ENCODE data around the gene EGFR.
A peak's percentile ranks its signal among the peaks of the same experiment; 100 is the strongest.

The EGFR gene

GRCh38 chr7:55017841-55018240, 976 bp upstream of the EGFR start:
- peaks cover 4% of the 10 kb centered on the region for H3K4me1 ChIP-seq (ENCODE audit: control insufficient read depth, insufficient read depth, low read length)
- no peaks in the 10 kb centered on the region for H3K9me3 ChIP-seq (ENCODE audit: control insufficient read depth, low read length)
- no peak overlapping the region for H3K4me3 ChIP-seq (ENCODE audit: low read length)
- peaks cover 6% of the 10 kb centered on the region for H3K27me3 ChIP-seq (ENCODE audit: control insufficient read depth, insufficient read depth, low read length)
- no peaks in the 10 kb centered on the region for H3K36me3 ChIP-seq (ENCODE audit: control insufficient read depth, insufficient read depth, low read length)
- no peak overlapping the region for H3K9ac ChIP-seq (ENCODE audit: low read length)

- Histone ChIP-seq H3K36me3 (ENCODE audit: control insufficient read depth, insufficient read depth, low read length) (no peaks in the 10 kb centered on the region), H3K9ac (ENCODE audit: low read length) (peak overlapping the region; percentile 82), H3K9me3 (ENCODE audit: control insufficient read depth, low read length) (no peaks in the 10 kb centered on the region), H3K27me3 (ENCODE audit: control insufficient read depth, insufficient read depth, low read length) (peaks cover 6% of the 10 kb centered on the region), H3K4me1 (ENCODE audit: control insufficient read depth, insufficient read depth, low read length) (peaks cover 4% of the 10 kb centered on the region), H3K4me3 (ENCODE audit: low read length) (peak overlapping the region; percentile 45)
Measured at GRCh38 chr7:55019191-55019690, 424 bp downstream of the EGFR start.

- H3K36me3 ChIP-seq (ENCODE audit: control insufficient read depth, insufficient read depth, low read length) = no peaks in the 10 kb centered on the region
- no peaks in the 10 kb centered on the region for H3K9me3 ChIP-seq (ENCODE audit: control insufficient read depth, low read length)
- peak overlapping the region; percentile 82 for H3K9ac ChIP-seq (ENCODE audit: low read length)
- H3K4me1 ChIP-seq (ENCODE audit: control insufficient read depth, insufficient read depth, low read length) = peaks cover 4% of the 10 kb centered on the region
- peak overlapping the region; percentile 45 for H3K4me3 ChIP-seq (ENCODE audit: low read length)
- peaks cover 6% of the 10 kb centered on the region for H3K27me3 ChIP-seq (ENCODE audit: control insufficient read depth, insufficient read depth, low read length)
Measured at GRCh38 chr7:55019691-55020465, 1.1 kb downstream of the EGFR start.

GRCh38 chr7:55020466-55020871, 1.7 kb downstream of the EGFR start:
- Histone ChIP-seq H3K4me3 (ENCODE audit: low read length) (peak overlapping the region; percentile 45), H3K27me3 (ENCODE audit: control insufficient read depth, insufficient read depth, low read length) (peaks cover 1% of the 10 kb centered on the region), H3K9ac (ENCODE audit: low read length) (peak overlapping the region; percentile 82), H3K4me1 (ENCODE audit: control insufficient read depth, insufficient read depth, low read length) (peaks cover 4% of the 10 kb centered on the region), H3K36me3 (ENCODE audit: control insufficient read depth, insufficient read depth, low read length) (no peaks in the 10 kb centered on the region), H3K9me3 (ENCODE audit: control insufficient read depth, low read length) (no peaks in the 10 kb centered on the region)

- Histone ChIP-seq H3K27me3 (ENCODE audit: control insufficient read depth, insufficient read depth, low read length) (no peaks in the 10 kb centered on the region), H3K9me3 (ENCODE audit: control insufficient read depth, low read length) (no peaks in the 10 kb centered on the region), H3K36me3 (ENCODE audit: control insufficient read depth, insufficient read depth, low read length) (no peaks in the 10 kb centered on the region), H3K4me3 (ENCODE audit: low read length) (no peak overlapping the region), H3K4me1 (ENCODE audit: control insufficient read depth, insufficient read depth, low read length) (peaks cover 4% of the 10 kb centered on the region), H3K9ac (ENCODE audit: low read length) (no peak overlapping the region)
Measured at GRCh38 chr7:55021053-55021452, 2.2 kb downstream of the EGFR start.

GRCh38 chr7:55022002-55022985, 3.5 kb downstream of the EGFR start:
- H3K9me3 ChIP-seq (ENCODE audit: control insufficient read depth, low read length) = no peaks in the 10 kb centered on the region
- no peaks in the 10 kb centered on the region for H3K36me3 ChIP-seq (ENCODE audit: control insufficient read depth, insufficient read depth, low read length)
- no peaks in the 10 kb centered on the region for H3K27me3 ChIP-seq (ENCODE audit: control insufficient read depth, insufficient read depth, low read length)
- no peak overlapping the region for H3K4me3 ChIP-seq (ENCODE audit: low read length)
- H3K4me1 ChIP-seq (ENCODE audit: control insufficient read depth, insufficient read depth, low read length) = peaks cover 11% of the 10 kb centered on the region
- peak overlapping the region; percentile 9 for H3K9ac ChIP-seq (ENCODE audit: low read length)

- Histone ChIP-seq H3K9me3 (ENCODE audit: control insufficient read depth, low read length) (no peaks in the 10 kb centered on the region), H3K27me3 (ENCODE audit: control insufficient read depth, insufficient read depth, low read length) (no peaks in the 10 kb centered on the region), H3K36me3 (ENCODE audit: control insufficient read depth, insufficient read depth, low read length) (no peaks in the 10 kb centered on the region), H3K4me1 (ENCODE audit: control insufficient read depth, insufficient read depth, low read length) (peaks cover 11% of the 10 kb centered on the region), H3K9ac (ENCODE audit: low read length) (no peak overlapping the region), H3K4me3 (ENCODE audit: low read length) (no peak overlapping the region)
Measured at GRCh38 chr7:55023841-55024505, 5.2 kb downstream of the EGFR start.

GRCh38 chr7:55024776-55025175, 6.0 kb downstream of the EGFR start:
- H3K4me1 ChIP-seq (ENCODE audit: control insufficient read depth, insufficient read depth, low read length) = peaks cover 11% of the 10 kb centered on the region

GRCh38 chr7:55026086-55026790, 7.4 kb downstream of the EGFR start:
- no peaks in the 10 kb centered on the region for H3K9me3 ChIP-seq (ENCODE audit: control insufficient read depth, low read length)
- H3K4me3 ChIP-seq (ENCODE audit: low read length) = no peak overlapping the region
- no peaks in the 10 kb centered on the region for H3K27me3 ChIP-seq (ENCODE audit: control insufficient read depth, insufficient read depth, low read length)
- no peaks in the 10 kb centered on the region for H3K36me3 ChIP-seq (ENCODE audit: control insufficient read depth, insufficient read depth, low read length)
- no peak overlapping the region for H3K9ac ChIP-seq (ENCODE audit: low read length)
- H3K4me1 ChIP-seq (ENCODE audit: control insufficient read depth, insufficient read depth, low read length) = peaks cover 19% of the 10 kb centered on the region

More at GRCh38 chr7:55024776-55025175, 6.0 kb downstream of the EGFR start:
- H3K9ac ChIP-seq (ENCODE audit: low read length) = no peak overlapping the region
- H3K27me3 ChIP-seq (ENCODE audit: control insufficient read depth, insufficient read depth, low read length) = no peaks in the 10 kb centered on the region
- H3K4me3 ChIP-seq (ENCODE audit: low read length) = no peak overlapping the region
- H3K9me3 ChIP-seq (ENCODE audit: control insufficient read depth, low read length) = no peaks in the 10 kb centered on the region
- no peaks in the 10 kb centered on the region for H3K36me3 ChIP-seq (ENCODE audit: control insufficient read depth, insufficient read depth, low read length)

GRCh38 chr7:55026867-55027490, 8.2 kb downstream of the EGFR start:
- H3K4me3 ChIP-seq (ENCODE audit: low read length) = no peak overlapping the region
- H3K36me3 ChIP-seq (ENCODE audit: control insufficient read depth, insufficient read depth, low read length) = no peaks in the 10 kb centered on the region
- H3K9ac ChIP-seq (ENCODE audit: low read length) = no peak overlapping the region
- no peaks in the 10 kb centered on the region for H3K27me3 ChIP-seq (ENCODE audit: control insufficient read depth, insufficient read depth, low read length)
- H3K4me1 ChIP-seq (ENCODE audit: control insufficient read depth, insufficient read depth, low read length) = peaks cover 21% of the 10 kb centered on the region
- no peaks in the 10 kb centered on the region for H3K9me3 ChIP-seq (ENCODE audit: control insufficient read depth, low read length)

- H3K4me3 ChIP-seq (ENCODE audit: low read length) = no peak overlapping the region
- H3K9me3 ChIP-seq (ENCODE audit: control insufficient read depth, low read length) = no peaks in the 10 kb centered on the region
- H3K36me3 ChIP-seq (ENCODE audit: control insufficient read depth, insufficient read depth, low read length) = no peaks in the 10 kb centered on the region
- no peak overlapping the region for H3K9ac ChIP-seq (ENCODE audit: low read length)
- H3K4me1 ChIP-seq (ENCODE audit: control insufficient read depth, insufficient read depth, low read length) = peaks cover 21% of the 10 kb centered on the region
- H3K27me3 ChIP-seq (ENCODE audit: control insufficient read depth, insufficient read depth, low read length) = no peaks in the 10 kb centered on the region
Measured at GRCh38 chr7:55028011-55028410, 9.2 kb downstream of the EGFR start.

Data from mucosa of stomach (tissue), 1 donor.